NCI-H524 (cell line): ENCODE results near the gene ZFPM1.

ENCODE experiments used
- DNase-seq, 2 experiments: peaks; one replicate each; lab custom pipeline; 2025; lab: John Stamatoyannopoulos, UW

ZFPM1 gene

DNA sequence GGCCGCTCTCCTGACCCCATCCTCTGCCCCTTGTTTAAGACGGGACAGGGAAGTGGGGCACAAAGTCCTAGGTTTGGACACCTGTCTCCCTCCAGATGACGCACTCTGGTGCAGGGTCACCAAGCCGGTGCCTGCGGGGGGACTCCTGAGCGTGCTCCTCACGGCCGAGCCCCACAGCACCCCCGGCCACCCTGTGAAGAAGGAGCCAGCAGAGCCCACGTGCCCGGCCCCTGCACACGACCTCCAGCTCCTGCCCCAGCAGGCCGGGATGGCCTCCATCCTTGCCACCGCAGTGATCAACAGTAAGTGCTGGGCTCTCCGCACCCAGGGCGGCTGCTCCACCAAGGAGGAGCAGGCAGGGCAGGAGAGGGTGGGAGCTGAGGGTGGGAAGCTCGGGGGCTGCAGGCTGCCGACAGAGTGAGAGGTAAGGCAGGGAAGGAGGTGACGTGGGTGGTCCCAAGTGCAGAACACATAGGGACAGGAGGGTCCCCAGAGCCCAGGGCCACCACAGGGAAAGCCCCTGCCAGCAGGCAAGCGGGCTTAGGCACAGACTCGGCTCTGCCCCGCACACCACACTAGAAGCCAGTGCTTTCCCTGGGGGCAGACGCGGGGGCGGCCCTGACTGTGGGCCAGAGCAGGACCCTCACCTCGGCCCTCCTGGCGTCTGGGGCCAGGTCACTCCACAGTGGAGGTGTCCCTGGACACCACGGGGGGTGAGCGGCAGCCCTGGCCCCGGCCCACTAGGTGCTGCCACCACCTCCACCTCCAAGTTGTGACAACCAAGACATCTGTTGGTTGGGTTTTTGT, 75.1 kb downstream of the ZFPM1 start:
- DNase-seq = no peak

DNA sequence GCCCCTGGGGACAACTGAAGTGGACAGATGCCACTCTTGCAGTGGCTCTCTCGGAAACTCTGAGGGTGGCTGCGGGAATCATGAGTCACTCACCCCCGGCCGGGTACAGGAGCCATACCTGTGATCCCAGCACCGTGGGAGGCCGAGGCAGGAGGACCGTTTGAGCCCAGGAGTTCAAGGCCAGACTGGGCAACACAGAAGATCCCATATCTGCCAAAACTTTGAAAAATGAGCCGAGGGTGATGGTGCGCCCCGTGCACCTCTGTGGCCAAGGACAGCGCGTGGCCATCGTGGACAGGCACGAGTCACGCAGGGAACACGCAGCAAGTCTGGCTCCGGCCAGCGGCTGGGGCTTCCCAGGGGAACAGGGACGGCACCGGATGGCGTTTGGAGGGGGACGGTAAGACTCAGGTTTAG, 75.8 kb downstream of the ZFPM1 start:
- DNase-seq = peak in 1 of 2 experiments; percentile 79

GRCh38 chr16:88529596-88529995, 76.5 kb downstream of the ZFPM1 start:
- no peak for DNase-seq

- no peak for DNase-seq
These were observed 77.2 kb downstream of the ZFPM1 start for GRCh38 chr16:88530051-88530857.

DNA sequence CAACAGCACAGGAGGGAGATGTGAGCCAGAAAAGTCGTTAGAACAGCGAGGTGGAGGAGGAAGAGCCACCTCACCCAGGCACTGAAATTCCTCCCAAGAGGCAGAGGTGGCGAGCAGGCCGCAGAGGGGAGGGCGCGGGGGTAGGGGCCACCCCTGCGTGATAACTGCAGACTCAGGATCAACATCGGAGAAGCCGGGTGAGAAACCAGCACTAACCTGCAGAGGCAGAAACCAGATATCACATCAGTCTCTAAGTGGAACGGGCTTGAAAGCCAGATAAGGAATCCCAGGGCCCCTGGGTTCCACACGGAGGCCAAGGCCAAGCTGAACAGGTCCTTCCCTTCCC, 77.8 kb downstream of the ZFPM1 start:
- no peak for DNase-seq

DNA sequence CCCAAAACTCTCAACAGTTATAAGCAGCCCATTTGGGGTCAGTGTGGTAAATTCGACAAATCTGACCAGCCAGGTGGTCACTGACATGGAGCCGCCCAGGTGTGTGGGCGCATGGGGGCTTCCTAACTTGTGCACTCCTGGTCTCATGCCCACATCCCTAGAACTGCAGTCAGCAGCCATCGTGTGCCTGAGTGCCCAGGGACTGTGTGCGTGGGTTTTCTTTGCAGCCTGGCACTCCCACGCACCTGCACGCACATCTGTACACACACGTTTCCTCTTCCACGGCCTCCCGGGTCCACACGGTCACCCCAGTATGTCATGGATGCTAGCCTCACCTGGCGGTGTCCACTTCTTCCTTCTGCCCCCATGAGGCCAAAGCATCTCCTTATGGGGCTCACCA, 78.3 kb downstream of the ZFPM1 start:
- no peak for DNase-seq

DNA sequence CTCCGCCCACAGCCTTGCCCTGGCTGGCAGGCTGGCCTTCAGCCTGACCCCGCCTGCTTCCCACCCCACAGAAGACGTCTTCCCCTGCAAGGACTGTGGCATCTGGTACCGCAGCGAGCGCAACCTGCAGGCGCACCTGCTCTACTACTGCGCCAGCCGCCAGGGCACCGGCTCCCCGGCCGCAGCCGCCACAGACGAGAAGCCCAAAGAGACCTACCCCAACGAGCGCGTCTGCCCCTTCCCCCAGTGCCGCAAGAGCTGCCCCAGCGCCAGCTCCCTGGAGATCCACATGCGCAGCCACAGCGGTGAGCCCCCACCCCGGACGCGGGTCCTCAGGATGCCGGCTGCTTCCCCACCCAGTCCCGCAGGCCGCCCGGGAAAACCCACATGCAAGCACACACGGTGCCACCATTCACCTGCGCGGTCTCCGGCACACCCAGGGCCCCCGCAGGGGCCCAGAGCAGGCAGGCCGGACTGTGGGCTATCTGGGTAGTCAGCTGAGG, 78.9 kb downstream of the ZFPM1 start:
- no peak for DNase-seq

GRCh38 chr16:88532434-88533241, 79.6 kb downstream of the ZFPM1 start:
- DNase-seq = no peak

DNA sequence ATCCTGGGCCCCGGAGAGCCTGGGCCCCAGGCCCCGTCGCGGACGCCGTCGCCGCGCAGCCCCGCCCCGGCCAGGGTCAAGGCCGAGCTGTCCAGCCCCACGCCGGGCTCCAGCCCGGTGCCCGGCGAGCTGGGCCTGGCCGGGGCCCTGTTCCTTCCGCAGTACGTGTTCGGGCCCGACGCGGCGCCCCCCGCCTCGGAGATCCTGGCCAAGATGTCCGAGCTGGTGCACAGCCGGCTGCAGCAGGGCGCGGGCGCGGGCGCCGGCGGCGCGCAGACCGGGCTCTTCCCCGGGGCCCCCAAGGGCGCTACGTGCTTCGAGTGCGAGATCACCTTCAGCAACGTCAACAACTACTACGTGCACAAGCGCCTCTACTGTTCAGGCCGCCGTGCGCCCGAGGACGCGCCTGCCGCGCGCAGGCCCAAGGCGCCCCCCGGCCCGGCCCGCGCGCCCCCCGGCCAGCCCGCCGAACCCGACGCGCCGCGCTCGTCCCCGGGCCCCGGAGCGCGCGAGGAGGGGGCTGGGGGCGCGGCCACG, 80.4 kb downstream of the ZFPM1 start:
- DNase-seq = peak in 1 of 2 experiments; percentile 68

DNA sequence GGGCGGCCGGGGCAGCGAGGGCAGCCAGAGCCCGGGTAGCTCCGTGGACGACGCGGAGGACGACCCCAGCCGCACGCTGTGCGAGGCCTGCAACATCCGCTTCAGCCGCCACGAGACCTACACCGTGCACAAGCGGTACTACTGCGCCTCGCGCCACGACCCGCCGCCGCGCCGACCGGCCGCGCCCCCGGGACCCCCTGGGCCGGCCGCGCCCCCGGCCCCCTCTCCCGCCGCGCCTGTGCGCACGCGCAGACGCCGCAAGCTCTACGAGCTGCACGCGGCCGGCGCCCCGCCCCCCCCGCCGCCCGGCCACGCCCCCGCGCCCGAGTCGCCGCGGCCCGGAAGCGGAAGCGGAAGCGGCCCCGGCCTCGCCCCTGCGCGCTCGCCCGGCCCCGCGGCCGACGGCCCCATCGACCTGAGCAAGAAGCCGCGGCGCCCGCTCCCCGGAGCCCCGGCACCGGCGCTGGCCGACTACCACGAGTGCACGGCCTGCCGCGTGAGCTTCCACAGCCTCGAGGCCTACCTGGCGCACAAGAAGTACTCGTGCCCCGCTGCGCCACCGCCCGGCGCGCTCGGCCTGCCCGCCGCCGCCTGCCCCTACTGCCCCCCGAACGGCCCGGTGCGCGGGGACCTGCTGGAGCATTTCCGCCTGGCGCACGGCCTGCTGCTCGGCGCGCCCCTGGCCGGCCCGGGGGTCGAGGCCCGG, 81.0 kb downstream of the ZFPM1 start:
- peak; percentile 37 to 78 for DNase-seq

DNA sequence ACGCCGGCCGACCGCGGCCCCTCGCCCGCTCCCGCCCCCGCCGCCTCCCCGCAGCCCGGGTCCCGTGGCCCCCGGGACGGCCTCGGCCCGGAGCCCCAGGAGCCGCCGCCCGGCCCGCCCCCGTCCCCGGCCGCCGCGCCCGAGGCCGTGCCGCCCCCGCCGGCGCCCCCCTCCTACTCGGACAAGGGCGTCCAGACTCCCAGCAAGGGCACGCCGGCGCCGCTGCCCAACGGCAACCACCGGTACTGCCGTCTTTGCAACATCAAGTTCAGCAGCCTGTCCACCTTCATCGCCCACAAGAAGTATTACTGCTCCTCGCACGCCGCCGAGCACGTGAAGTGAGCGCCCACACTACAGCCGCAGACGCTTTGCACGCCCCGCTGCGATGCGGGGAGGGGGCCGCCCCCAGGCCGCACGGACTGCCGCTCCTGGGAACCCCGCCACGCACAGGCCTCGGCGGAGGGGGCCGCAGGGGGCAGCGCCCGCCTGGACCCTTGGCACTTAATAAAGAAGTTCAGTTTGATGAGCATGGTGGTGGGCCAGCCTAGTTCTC, 81.6 kb downstream of the ZFPM1 start:
- no peak for DNase-seq

DNA sequence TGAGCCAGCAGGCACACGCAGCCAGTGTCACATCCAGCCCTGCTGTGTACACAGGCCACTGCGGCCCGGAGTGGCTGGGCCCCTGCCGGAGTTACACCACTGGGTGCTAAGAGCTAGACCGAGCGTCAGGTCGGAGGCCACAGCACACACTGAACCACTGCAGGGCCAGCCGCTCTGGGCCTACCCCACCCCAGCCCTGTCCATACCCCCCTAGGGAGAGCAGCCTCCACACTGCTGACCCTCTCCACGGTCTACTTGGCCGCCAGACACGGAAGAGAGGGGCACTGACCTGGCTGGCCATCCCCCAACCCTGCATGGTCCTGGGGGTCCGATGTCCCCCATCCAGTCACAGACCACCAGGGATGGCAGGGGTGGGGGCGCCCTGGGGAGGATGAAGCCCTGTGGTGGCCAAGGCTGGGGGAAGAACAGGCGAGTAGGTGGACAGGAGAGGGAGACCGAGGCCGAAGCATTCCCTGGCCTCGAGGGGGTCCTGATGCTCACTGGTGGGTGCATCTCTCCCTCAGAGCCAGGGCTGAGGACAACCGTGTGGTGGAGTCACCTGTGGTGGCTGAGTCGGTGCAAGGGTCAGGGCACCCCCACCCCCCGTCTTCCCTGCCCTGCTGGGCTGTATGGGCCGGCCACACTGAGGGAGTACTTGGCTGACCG, 82.2 kb downstream of the ZFPM1 start:
- no peak for DNase-seq

DNA sequence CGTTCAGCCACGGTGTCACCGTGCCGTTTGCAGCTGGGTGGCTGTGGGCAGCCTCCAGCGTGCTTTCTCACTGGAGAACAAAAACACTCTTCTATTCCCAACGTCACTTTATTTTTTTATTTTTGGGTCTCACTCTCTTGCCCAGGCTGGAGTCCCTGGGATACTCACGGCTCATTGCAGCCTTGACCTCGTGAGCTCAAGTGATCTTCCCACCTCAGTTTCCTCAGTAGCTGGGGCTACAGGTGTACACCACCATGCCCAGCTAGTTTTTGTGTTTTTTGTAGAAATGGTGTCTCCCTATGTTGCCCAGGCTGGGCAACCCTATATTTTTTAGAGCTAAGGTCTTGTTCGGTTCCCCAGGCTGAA, 82.8 kb downstream of the ZFPM1 start:
- DNase-seq = no peak

DNA sequence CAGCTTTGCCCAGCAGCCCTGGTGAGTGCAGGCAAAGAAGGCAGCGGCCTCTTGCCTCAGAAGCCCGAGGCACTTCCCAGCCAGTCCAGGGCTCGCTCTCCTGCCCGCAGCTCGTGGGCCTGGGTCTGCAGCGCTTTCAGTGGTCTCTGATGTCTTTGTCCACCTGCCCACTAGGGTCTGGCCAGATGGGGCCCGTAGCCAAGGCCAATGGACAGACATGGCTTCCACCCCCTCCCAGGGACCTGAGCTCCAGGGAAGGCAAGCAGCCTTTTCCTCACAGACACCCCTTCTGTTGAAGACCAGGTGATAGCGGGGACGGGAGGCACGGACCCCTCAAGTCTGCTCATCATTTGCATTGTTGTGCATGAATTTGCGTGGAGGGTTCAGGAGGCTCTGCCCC, 83.4 kb downstream of the ZFPM1 start:
- DNase-seq = no peak

- DNase-seq = peak in 1 of 2 experiments; percentile 15
These were observed 84.1 kb downstream of the ZFPM1 start for GRCh38 chr16:88536971-88537751.

GRCh38 chr16:88537859-88538258, 84.8 kb downstream of the ZFPM1 start:
- no peak for DNase-seq

- peak in 1 of 2 experiments; percentile 26 for DNase-seq
These were observed 85.4 kb downstream of the ZFPM1 start for GRCh38 chr16:88538366-88539060.

- DNase-seq = no peak
These were observed 86.2 kb downstream of the ZFPM1 start for GRCh38 chr16:88539261-88539651.
